Measurements from ENCODE around the gene DES. TPM values are rescaled to one million over a fixed set of nuclear protein-coding genes. Genes with fewer than 3 reads are reported as not detected.

The DES gene
- total RNA-seq, 1 experiment from 2014 or later, result 4.2 TPM

DNA sequence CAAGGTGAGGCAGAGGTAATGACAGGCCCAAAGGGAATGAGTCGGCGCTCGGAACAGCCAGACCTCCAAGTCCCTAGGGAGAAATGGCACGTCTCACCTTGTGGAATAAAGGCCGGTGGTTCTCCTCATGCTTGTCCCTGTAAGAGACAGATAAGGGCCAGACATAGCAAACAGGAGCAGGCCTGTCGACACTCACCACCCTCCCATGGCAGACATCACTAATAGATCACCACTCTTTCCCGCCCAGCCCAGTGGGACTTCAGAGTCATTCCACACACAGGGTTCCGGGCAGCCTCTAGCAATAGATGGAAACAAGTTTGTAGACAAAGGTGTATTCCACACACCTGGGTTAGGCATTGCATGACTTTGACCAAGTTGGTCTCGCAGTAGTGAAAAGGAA, 36.7 kb upstream of the DES start:
- Histone ChIP-seq H3K9me3 (ENCODE audit: control insufficient read depth in 1 of 2, insufficient read depth in 1 of 2, low read depth in 1 of 2, low read length in 2 of 2) (no peaks in the 10 kb centered on the region), H3K9me2 (ENCODE audit: insufficient read depth) (no peaks in the 10 kb centered on the region), H3K36me3 (ENCODE audit: control insufficient read depth in 1 of 2, insufficient read depth in 2 of 2, low read length in 2 of 2) (peaks cover 16 to 27% of the 10 kb centered on the region in 2 experiments; a peak in 3 of 4 replicates), H3K27ac (ENCODE audit: low read depth, low read length) (no peak overlapping the region), H4K20me1 (ENCODE audit: insufficient read depth) (no peaks in the 10 kb centered on the region), H2AFZ (ENCODE audit: low read depth, low read length, poor library complexity, severe bottlenecking) (no peak overlapping the region), H3K4me1 (ENCODE audit: control insufficient read depth in 1 of 2, insufficient read depth in 2 of 2, low read length in 2 of 2) (peaks cover under 1 to 2% of the 10 kb centered on the region in 2 experiments; a peak in 3 of 4 replicates), H3K4me3 (replicated peaks in 1 of 2; ENCODE audit: low read depth in 1 of 2, low read length in 2 of 2) (no peak overlapping the region), H3K27me3 (ENCODE audit: insufficient read depth, low read length) (no peaks in the 10 kb centered on the region), H3K4me2 (ENCODE audit: low read length) (no peak overlapping the region), H3K79me2 (ENCODE audit: insufficient read depth, low read length) (peaks cover 4% of the 10 kb centered on the region; the same call in 1 of the 2 replicates), H3K9ac (ENCODE audit: low read length) (no peak overlapping the region)
- ChIA-PET POLR2A (no interaction called here), RAD21 (ENCODE audit: low non-redundant PET in 1 of 2, low total read pairs in 2 of 2, uncharacterized antibody in 2 of 2, unreplicated experiment in 2 of 2) (no interaction called here), CTCF (no interaction called here)
- DNase-seq (ENCODE audit: low read depth, low spot score) (no peak), ATAC-seq (no peak)
- intact Hi-C loops (cut with micrococcal nuclease), result no loop called here
- no TSS peak for BruUV-seq (replicated peaks)
- TF ChIP-seq CEBPB (IDR thresholded peaks at IDR 0.05; ENCODE audit: low read depth) (no peak), SP1 (IDR thresholded peaks at IDR 0.05; ENCODE audit: low read depth) (no peak), ZFX (IDR thresholded peaks at IDR 0.05) (no peak)
- TF ChIP-seq, protein P1, sequence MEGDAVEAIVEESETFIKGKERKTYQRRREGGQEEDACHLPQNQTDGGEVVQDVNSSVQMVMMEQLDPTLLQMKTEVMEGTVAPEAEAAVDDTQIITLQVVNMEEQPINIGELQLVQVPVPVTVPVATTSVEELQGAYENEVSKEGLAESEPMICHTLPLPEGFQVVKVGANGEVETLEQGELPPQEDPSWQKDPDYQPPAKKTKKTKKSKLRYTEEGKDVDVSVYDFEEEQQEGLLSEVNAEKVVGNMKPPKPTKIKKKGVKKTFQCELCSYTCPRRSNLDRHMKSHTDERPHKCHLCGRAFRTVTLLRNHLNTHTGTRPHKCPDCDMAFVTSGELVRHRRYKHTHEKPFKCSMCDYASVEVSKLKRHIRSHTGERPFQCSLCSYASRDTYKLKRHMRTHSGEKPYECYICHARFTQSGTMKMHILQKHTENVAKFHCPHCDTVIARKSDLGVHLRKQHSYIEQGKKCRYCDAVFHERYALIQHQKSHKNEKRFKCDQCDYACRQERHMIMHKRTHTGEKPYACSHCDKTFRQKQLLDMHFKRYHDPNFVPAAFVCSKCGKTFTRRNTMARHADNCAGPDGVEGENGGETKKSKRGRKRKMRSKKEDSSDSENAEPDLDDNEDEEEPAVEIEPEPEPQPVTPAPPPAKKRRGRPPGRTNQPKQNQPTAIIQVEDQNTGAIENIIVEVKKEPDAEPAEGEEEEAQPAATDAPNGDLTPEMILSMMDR (IDR thresholded peaks at IDR 0.05 in 2 of 3, conservative IDR thresholded peaks at IDR 0.05 in 1 of 3; ENCODE audit: borderline replicate concordance in 1 of 3, insufficient read depth in 1 of 3, low read depth in 2 of 3, low read length in 2 of 3), result no peak
- TF ChIP-seq, protein P2, sequence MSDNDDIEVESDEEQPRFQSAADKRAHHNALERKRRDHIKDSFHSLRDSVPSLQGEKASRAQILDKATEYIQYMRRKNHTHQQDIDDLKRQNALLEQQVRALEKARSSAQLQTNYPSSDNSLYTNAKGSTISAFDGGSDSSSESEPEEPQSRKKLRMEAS (IDR thresholded peaks at IDR 0.05), result no peak

GRCh38 chr2:219384083-219384713, 34.0 kb upstream of the DES start:
- BruUV-seq (replicated peaks), result no TSS peak
- Histone ChIP-seq H3K79me2 (ENCODE audit: insufficient read depth, low read length) (peaks cover 12% of the 10 kb centered on the region; the same call in 1 of the 2 replicates), H3K27ac (ENCODE audit: low read depth, low read length) (no peak overlapping the region), H3K4me3 (replicated peaks in 1 of 2; ENCODE audit: low read depth in 1 of 2, low read length in 2 of 2) (no peak overlapping the region), H2AFZ (ENCODE audit: low read depth, low read length, poor library complexity, severe bottlenecking) (no peak overlapping the region), H3K27me3 (ENCODE audit: insufficient read depth, low read length) (no peaks in the 10 kb centered on the region), H4K20me1 (ENCODE audit: insufficient read depth) (no peaks in the 10 kb centered on the region), H3K4me2 (ENCODE audit: low read length) (no peak overlapping the region), H3K9ac (ENCODE audit: low read length) (no peak overlapping the region), H3K9me3 (ENCODE audit: control insufficient read depth in 1 of 2, insufficient read depth in 1 of 2, low read depth in 1 of 2, low read length in 2 of 2) (no peaks in the 10 kb centered on the region), H3K9me2 (ENCODE audit: insufficient read depth) (no peaks in the 10 kb centered on the region), H3K36me3 (ENCODE audit: control insufficient read depth in 1 of 2, insufficient read depth in 2 of 2, low read length in 2 of 2) (peaks cover 16 to 28% of the 10 kb centered on the region in 2 experiments; a peak in 3 of 4 replicates), H3K4me1 (ENCODE audit: control insufficient read depth in 1 of 2, insufficient read depth in 2 of 2, low read length in 2 of 2) (peaks cover 9 to 17% of the 10 kb centered on the region in 2 experiments; a peak in 3 of 4 replicates)
- ChIA-PET RAD21 (ENCODE audit: low non-redundant PET in 1 of 2, low total read pairs in 2 of 2, uncharacterized antibody in 2 of 2, unreplicated experiment in 2 of 2) (no interaction called here), POLR2A (no interaction called here), CTCF (no interaction called here)
- intact Hi-C loops (cut with micrococcal nuclease), result no loop called here
- TF ChIP-seq JUND (IDR thresholded peaks at IDR 0.05), result no peak
- TF ChIP-seq, protein P1 (IDR thresholded peaks at IDR 0.05 in 2 of 3, conservative IDR thresholded peaks at IDR 0.05 in 1 of 3; ENCODE audit: borderline replicate concordance in 1 of 3, insufficient read depth in 1 of 3, low read depth in 2 of 3, low read length in 2 of 3), result 0 out of 6 replicates have a peak, but pooled peaks of 2 of the 3 experiments have one; percentile 6 to 15
- no peak for ATAC-seq
- DNase-seq (ENCODE audit: low read depth, low spot score), result no peak

All from HCT116 (cell line).